GM08714 (cell line): ENCODE data around the gene PPP2R5B.

Source experiments
- H3K4me3 ChIP-seq: fragments of 200-500 bp; sonication (Bioruptor generic); 2 replicates; pipeline ENCODE4 v1.5.1; 2014; ENCODE audit warnings: mild to moderate bottlenecking, low read length, inconsistent platforms
- ZNF274 ChIP-seq: IDR thresholded peaks from 2 replicates; pipeline ENCODE4 v1.6.1; 2012; ENCODE audit warnings: mild to moderate bottlenecking, low read depth, low read length

Gene PPP2R5B

DNA sequence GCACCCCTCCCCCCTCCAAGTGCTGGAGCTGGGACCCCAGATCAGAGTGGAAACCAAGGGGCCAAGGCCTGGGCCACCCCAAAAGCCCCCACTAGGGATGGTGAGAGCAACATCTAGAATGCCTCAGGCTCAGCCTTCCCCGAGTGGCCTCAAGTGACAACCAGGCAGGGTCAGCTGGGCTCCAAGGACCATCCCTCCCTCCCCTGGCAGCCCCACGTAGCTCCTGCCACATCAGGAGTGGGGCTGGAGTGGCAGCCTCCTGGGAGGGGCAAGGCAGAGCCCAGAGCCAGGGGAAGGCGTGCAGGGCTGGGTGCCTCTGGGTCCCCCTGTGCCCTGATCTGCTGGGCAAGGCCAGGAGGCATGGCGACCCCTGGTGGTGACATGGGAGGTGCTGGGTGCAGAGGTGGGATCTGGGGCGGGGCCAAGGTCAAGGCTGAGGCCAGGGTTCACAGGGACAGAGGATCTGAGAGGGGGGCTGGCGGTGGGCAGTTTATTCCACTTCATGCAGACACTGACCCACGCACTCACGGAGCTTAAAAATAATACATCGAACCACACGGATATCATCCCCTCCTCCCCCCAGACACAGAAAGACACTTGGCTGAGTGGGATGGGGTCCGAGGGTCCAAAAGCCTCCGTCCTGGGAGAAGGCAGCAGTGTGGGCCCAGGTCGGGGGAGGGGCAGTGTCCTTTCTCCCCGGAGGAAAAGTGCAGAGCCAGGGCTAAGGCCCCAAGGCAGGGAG is 30.2 kb upstream of the PPP2R5B start:
- no peak for TF ChIP-seq ZNF274
- no peak overlapping the region for H3K4me3 ChIP-seq

DNA sequence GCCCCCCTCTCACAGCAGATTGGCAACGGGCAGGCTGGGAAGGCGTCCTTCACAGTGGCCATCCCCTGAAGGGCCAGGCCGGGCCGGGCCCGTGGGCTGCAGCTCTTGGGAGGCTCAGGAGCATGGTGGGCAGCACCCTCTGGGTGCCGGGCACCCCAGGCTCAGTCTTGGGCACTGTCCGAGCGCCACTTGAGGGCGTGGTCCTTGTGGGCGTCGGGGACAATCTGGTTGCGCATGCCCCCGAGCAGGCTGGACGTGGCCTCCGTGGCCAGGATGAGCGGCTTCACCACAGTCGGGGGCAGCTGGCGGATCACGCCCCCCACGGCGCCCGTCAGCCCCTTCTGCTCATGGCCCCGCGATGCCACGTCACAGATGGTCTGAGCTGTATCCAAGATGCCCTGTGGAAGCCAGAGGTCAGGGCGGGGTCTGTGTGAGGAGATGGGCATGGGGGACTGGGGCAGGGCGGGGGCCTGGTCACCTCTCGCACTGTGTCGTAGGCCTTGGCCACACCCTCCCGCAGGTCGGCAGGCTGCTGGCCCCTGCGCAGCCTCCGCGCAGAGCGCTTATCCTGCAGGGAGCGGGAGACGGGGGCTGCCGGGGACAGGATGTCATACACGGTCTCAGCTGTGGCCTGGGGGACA is 29.6 kb upstream of the PPP2R5B start:
- H3K4me3 ChIP-seq: no peak overlapping the region

GRCh38 chr11:64896448-64897022 is 28.0 kb upstream of the PPP2R5B start:
- H3K4me3 ChIP-seq: no peak overlapping the region
- TF ChIP-seq ZNF274: no peak

More for the DNA sequence above, 29.6 kb upstream of the PPP2R5B start:
- TF ChIP-seq ZNF274: no peak

DNA sequence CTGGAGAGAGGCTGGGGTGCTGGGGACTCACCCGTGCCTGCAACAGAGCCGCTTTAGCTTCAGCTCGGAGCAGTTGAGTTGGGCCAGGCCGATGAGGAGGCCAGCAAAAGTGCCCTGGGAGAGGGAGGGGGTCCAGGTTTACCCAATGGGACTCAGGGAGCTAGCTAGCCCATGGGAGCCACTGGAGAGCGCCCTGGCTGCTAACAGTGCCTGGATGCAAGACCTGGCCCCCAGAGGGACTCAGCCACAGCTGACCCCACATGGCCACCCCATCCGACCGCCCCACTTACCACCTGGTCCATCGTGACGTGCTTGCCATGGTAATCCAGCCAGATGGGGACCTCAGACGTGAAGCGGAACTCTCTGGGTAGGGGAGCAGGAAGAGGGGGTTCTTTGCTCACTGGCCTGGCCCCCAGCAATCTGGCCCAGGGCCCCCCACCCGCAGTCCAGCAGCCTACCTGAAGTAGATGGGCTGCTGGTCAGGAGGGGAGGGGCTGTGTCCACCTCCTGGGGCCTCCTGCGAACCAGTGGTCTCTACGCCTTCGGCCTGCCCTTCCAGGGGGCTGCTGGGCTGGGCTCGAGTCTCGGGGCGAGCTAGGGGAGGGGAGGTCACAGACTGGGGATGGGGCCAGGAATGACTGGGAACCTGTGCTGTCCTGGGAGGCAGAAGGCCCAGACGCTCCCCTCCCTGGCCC is 27.0 kb upstream of the PPP2R5B start:
- no peak for TF ChIP-seq ZNF274
- no peak overlapping the region for H3K4me3 ChIP-seq

GRCh38 chr11:64898076-64898445 is 26.4 kb upstream of the PPP2R5B start:
- H3K4me3 ChIP-seq: no peak overlapping the region
- no peak for TF ChIP-seq ZNF274

GRCh38 chr11:64898541-64898940 is 25.9 kb upstream of the PPP2R5B start:
- TF ChIP-seq ZNF274: no peak
- H3K4me3 ChIP-seq: no peak overlapping the region

DNA sequence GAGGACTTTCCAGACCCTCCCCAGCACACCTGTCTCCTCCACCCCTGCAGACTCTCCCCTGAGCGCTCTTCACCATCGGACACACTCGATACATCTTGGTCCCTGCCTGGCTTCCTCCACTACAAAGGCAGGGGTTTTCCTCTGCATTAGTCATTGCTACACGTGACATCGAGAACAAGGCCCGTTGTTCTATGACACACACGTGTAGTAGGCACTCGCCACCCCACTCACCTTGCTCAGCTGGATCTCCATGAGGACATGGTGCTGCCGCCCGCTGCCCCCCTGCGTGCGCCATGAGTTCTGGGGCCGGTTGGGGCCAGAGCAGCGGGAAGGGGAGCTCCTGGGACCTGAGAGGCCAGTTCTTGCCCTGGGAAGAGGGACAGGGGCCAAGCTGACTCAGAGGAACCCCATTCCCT is 24.2 kb upstream of the PPP2R5B start:
- no peak for TF ChIP-seq ZNF274
- H3K4me3 ChIP-seq: no peak overlapping the region

DNA sequence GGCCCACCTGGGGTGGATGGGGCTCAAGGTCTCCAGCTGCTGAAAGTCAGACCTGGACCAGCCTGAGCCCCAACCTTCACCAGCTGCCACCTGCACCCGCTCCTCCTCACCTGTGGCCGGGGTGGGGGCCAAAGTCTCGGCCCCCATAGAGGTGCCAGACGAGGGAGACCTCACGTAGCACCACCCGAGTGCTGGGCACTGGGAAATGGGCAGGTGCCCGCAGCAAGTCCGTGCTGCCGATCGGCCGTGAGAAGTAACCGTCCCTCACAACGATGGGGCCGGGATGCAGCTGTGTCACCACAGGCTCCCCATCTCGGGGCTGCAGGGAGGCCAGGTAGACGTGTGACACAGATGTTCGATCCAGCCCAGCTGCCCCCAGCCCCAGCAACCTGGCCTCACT is 23.7 kb upstream of the PPP2R5B start:
- TF ChIP-seq ZNF274: no peak
- H3K4me3 ChIP-seq: no peak overlapping the region

DNA sequence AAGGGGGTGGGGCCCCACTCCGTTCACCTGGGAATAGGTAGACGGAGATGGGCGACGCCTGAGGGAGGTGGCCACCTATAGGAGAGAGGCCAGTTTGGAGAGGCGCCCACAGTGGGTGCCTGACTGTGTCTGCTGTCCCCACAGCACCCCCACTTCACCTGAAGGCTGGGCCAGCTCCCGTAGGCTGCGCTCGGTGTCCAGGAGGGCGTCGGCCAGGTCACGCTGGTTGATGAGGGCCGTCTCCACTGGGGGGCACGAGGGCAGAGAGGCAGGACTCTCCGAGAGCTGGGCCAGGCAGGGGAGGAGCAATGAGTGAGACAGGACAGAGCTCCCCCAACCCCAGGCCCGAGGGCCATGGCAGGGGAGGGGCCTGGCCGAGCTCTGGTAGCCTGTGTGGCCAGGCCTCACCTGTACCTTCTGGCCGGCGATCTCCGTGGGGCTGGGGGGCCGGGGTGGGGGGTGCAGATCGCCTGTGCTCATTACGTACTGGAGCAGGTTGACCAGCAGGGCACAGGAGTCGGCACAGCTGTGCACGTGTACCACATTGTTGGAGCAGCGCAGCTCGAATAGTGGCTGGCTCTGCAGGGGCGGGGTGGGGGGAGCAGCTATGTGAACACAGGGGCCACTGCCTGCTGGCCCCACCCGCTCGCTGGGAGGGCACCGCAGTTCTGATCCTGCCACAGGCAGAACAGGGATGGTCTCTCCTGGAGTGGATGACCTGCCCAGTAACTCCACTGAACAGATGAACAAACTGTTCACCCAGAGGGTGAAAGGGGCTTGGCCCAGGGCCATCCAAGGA is 22.2 kb upstream of the PPP2R5B start:
- no peak for TF ChIP-seq ZNF274
- H3K4me3 ChIP-seq: no peak overlapping the region

GRCh38 chr11:64903291-64903833 is 21.1 kb upstream of the PPP2R5B start:
- TF ChIP-seq ZNF274: no peak
- no peak overlapping the region for H3K4me3 ChIP-seq

DNA sequence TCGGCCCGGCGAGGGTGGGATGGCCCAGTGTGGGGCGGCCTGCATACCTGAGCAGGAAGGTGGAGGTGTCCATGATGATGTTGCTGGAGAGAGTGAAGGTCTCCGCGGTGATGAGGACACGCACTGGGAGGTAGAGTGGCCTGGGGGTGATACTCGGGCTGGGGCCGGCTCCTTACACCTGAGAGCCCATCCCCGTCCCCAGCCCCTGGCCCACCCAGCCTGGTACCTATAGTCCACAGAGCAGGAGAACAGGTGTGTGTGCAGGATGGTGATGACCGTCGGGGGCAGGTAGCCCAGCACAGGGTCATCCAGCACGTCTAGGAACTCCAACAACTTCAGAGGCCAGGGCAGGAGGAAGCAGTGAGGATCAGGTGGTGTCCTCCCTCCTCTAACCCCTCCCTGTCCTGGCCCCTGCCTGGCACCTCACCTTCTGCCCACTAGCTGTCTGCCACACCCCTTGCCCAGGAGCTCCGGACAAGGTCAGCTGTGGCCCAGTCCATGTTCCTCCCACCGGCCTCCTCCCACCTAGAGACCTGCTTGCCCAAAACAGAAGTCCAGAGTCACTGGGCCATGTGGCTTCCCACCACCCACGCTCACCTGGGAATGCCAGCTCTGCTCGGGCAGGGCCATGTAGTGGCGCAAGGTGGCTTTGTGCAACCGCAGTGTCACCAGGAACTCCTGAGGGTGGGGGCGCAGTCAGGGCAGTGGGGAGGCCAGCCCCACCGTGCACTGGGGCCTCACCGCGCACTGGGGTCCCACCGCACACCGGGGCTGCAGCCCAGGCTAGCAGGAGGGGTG is 18.8 kb upstream of the PPP2R5B start:
- TF ChIP-seq ZNF274: no peak

GRCh38 chr11:64906314-64906635 is 18.2 kb upstream of the PPP2R5B start:
- TF ChIP-seq ZNF274: no peak
- H3K4me3 ChIP-seq: no peak overlapping the region

More for the DNA sequence above, 18.8 kb upstream of the PPP2R5B start:
- H3K4me3 ChIP-seq: no peak overlapping the region

DNA sequence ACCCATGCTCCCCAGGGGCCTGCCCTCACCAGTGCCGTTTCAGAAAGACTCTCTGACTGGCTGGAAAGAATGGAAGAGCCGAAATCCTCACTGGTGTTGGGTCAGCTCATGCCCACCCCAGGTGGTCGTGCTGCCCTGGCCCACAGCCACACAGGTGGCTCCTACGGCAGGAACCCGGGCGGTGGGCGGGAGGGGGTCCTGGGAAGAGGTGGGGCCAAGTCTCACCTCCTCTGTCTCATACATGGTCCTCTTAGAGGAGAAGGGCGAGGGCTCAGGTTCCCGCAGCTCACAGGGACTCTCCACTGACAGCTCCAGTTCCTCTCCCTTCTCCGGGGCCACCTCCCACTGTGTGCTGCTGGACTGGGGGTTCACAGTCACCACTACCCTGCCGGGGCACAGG is 15.7 kb upstream of the PPP2R5B start:
- no peak overlapping the region for H3K4me3 ChIP-seq
- TF ChIP-seq ZNF274: no peak
